Measurements from ENCODE around the gene MUC2. TPM values are rescaled to one million over a fixed set of nuclear protein-coding genes. Genes with fewer than 3 reads are reported as not detected.

Gene MUC2
- total and polyA plus RNA-seq, 9 of the 15 experiments (the other 6 are each of a cell fraction or from before 2014, with no cell fraction given) = under 0.01 to 0.18 TPM; not detected in 7

DNA sequence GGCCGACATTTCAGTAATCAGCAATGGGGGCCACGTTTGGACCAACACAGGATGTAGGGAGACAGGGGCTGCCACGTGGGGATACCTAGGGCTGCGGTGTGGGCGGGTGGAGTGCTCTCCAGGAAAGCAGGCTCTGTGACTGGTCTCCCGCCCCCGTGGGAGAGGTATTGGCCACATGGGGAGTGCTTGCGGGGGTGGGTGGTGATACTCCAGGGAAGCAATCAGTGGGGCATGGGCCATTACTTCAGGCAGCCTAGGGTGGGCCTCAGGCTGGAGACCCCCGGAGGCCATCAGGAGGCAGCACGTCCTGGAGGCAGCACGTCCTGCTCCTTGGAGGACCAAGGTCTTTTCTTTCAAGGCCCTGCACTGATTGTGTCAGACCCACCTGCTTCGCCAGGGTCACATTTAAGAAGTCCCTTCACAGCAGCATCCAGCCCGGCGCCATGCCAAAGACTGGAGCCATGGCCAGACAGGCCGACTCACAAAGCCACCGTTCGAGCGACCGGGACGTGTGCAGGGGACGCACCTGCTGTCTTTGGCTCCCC lies 3.0 kb upstream of the MUC2 start:
- Histone ChIP-seq H3K9me1 (ENCODE audit: control insufficient read depth, insufficient read depth, low read length) (no peaks in the 10 kb centered on the region), H3K9me3 (replicated peaks; ENCODE audit: control insufficient read depth, insufficient read depth, low read depth, low read length) (no peaks in the 10 kb centered on the region), H3K27me3 (ENCODE audit: control insufficient read depth in 2 of 2, insufficient read depth in 2 of 2, low read length in 2 of 2) (peaks cover 3 to 28% of the 10 kb centered on the region in 2 experiments; a peak in 4 of 5 replicates), H2AFZ (ENCODE audit: low read depth, low read length) (no peak overlapping the region), H3K79me2 (ENCODE audit: control insufficient read depth, insufficient read depth, low read length) (no peaks in the 10 kb centered on the region), H3K9ac (ENCODE audit: insufficient read depth in 1 of 2, low read depth in 2 of 2, low read length in 2 of 2) (no peak overlapping the region; a peak in 1 of 4 replicates), H4K20me1 (replicated peaks; ENCODE audit: control insufficient read depth, insufficient read depth, low read length) (peaks cover 8% of the 10 kb centered on the region; the same call in 1 of the 2 replicates), H3K4me2 (ENCODE audit: insufficient read depth, low read length) (no peak overlapping the region), H3K4me3 (no peak overlapping the region), H3K36me3 (ENCODE audit: control insufficient read depth, insufficient read depth, low read length) (no peaks in the 10 kb centered on the region), H3K4me1 (replicated peaks in 1 of 2; ENCODE audit: control insufficient read depth in 2 of 2, insufficient read depth in 2 of 2, low read length in 2 of 2) (peaks cover 0 to 19% of the 10 kb centered on the region in 2 experiments; a peak in 3 of 5 replicates), H3K27ac (ENCODE audit: extremely low read depth, low read depth, low read length) (no peak overlapping the region)
- no peak for ATAC-seq
- no peak for FAIRE-seq
- TF ChIP-seq EGR1 (conservative IDR thresholded peaks at IDR 0.05) (peak; percentile 72), ZNF764 (CRISPR knock-in tag; IDR thresholded peaks at IDR 0.05; ENCODE audit: low read depth) (no peak)
- DNase-seq (ENCODE audit: extremely low read depth in 1 of 4, low spot score in 3 of 4) = no peak
- no TSS peak for BruUV-seq (replicated peaks)
- in situ Hi-C loops (cut with MboI) (no loop called here), intact Hi-C loops (cut with micrococcal nuclease) (no loop called here)
- 0% methylated on average over 21 of the region's 21 CpGs for WGBS (ENCODE audit: insufficient coverage, low coverage, missing lambda C conversion rate)
- CTCF ChIA-PET (ENCODE audit: low intra/inter-chr PET ratio) = no interaction called here
- POLR2A ChIA-PET = no interaction called here

DNA sequence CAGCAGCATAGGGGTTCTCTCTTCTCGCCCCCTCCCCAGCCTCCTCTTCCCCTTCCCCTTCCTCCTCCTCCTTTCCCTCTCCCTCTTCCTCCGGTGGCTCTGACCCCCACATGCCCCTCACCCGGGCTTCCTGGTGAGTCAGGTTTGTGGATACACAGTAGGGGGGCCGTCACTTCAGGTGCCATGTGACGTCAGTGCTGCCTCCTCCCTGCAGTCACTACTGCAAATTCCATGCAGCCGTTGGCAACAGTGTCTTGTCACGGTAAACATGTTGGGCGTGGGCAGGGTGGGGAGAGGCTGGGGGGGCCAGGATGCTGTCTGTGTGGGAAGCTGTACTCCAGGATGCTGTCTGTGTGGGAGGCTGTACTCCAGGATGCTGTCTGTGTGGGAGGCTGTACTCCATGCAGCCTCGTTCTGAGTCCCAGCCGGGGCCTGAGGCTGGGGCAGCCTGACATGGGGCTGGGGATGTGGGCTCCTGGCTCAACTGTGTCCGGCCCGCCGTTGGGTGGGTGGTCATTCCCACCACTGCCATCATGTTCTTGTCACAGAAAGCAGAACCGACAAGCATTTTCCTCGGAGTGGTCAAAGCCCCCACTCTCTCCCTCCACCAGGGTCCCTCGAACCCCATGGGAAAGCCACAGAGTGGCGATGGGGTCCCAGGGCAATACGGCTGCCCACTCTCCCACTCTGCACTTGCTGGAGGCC lies 2.4 kb upstream of the MUC2 start:
- Histone ChIP-seq H4K20me1 (replicated peaks; ENCODE audit: control insufficient read depth, insufficient read depth, low read length) (peaks cover 8% of the 10 kb centered on the region; the same call in 1 of the 2 replicates), H3K4me2 (ENCODE audit: insufficient read depth, low read length) (no peak overlapping the region), H3K4me1 (replicated peaks in 1 of 2; ENCODE audit: control insufficient read depth in 2 of 2, insufficient read depth in 2 of 2, low read length in 2 of 2) (peaks cover 0 to 19% of the 10 kb centered on the region in 2 experiments; a peak in 3 of 5 replicates), H3K9me1 (ENCODE audit: control insufficient read depth, insufficient read depth, low read length) (no peaks in the 10 kb centered on the region), H2AFZ (ENCODE audit: low read depth, low read length) (no peak overlapping the region), H3K9ac (ENCODE audit: insufficient read depth in 1 of 2, low read depth in 2 of 2, low read length in 2 of 2) (no peak overlapping the region; a peak in 1 of 4 replicates), H3K27ac (ENCODE audit: extremely low read depth, low read depth, low read length) (no peak overlapping the region), H3K9me3 (replicated peaks; ENCODE audit: control insufficient read depth, insufficient read depth, low read depth, low read length) (no peaks in the 10 kb centered on the region), H3K4me3 (no peak overlapping the region), H3K79me2 (ENCODE audit: control insufficient read depth, insufficient read depth, low read length) (no peaks in the 10 kb centered on the region), H3K36me3 (ENCODE audit: control insufficient read depth, insufficient read depth, low read length) (no peaks in the 10 kb centered on the region), H3K27me3 (ENCODE audit: control insufficient read depth in 2 of 2, insufficient read depth in 2 of 2, low read length in 2 of 2) (peaks cover 3 to 28% of the 10 kb centered on the region in 2 experiments; a peak in 4 of 5 replicates)
- in situ Hi-C loops (cut with MboI) = no loop called here
- CTCF ChIA-PET (ENCODE audit: low intra/inter-chr PET ratio) = no interaction called here
- peak; percentile 23; the same call in 1 of the 3 replicates for ATAC-seq
- TF ChIP-seq CREM (IDR thresholded peaks at IDR 0.05; ENCODE audit: low read depth) (peak; percentile 50), VEZF1 (CRISPR knock-in tag; IDR thresholded peaks at IDR 0.05) (0 out of 2 replicates have a peak, but pooled peaks have one; percentile 23), PCBP1 (IDR thresholded peaks at IDR 0.05; ENCODE audit: low read depth, low read length, poor library complexity, severe bottlenecking) (no peak), SP2 (IDR thresholded peaks at IDR 0.05; ENCODE audit: extremely low read depth, low read depth, low read length, poor library complexity, severe bottlenecking) (no peak), EGR1 (conservative IDR thresholded peaks at IDR 0.05) (peak; percentile 70), ZBTB7A (IDR thresholded peaks at IDR 0.05; ENCODE audit: borderline replicate concordance, control insufficient read depth, low read depth, low read length) (peak; percentile 23; the same call in 1 of the 2 replicates)
- no TSS peak for BruUV-seq (replicated peaks)
- DNase-seq (ENCODE audit: extremely low read depth in 1 of 4, low spot score in 3 of 4) = peak in 3 of 4 experiments; percentile 19 to 40 (median 39)
- 1% methylated on average over 14 of the region's 18 CpGs for WGBS (ENCODE audit: insufficient coverage, low coverage, missing lambda C conversion rate)
- intact Hi-C loops (cut with micrococcal nuclease) = no loop called here
- POLR2A ChIA-PET = interaction anchor here (0.6 kb wide), 2 partner anchors 33 to 300 kb away, joined by 3 read pairs; no protein-coding TSS in a partner anchor
- FAIRE-seq = no peak
